T-helper 22 cell (primary cell): ENCODE data around the gene PCBP4.
"Not testable (repeated sequence)": the region's sequence is repeated elsewhere in the genome, so short reads cannot be mapped to it uniquely, and the experiment has no call there.

ENCODE experiments used
- DNase-seq: peaks from one replicate; pipeline ENCODE4 v3.0.0-alpha.2; 2020; ENCODE audit warnings: low read depth

The PCBP4 gene

DNA sequence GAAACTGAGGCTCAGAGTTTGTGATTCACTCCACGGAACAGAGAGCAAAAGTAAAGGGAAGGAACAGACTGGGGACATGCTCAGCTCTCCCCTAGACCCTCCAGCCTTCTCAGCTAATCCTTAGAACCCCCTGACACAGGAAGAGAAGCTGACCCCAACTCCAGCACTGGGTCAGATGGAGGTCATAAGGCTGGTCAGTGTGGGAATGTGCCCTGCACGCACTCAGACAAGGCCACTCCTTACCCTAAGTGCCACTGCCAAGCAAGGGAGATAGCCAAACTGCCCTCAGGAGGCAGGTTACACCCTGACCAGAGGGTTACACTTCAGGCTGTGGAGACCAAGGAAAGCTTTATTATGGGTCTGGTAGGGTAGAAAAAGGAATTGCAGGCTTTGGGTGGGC is 27.3 kb upstream of the PCBP4 start:
- DNase-seq, result no peak

DNA sequence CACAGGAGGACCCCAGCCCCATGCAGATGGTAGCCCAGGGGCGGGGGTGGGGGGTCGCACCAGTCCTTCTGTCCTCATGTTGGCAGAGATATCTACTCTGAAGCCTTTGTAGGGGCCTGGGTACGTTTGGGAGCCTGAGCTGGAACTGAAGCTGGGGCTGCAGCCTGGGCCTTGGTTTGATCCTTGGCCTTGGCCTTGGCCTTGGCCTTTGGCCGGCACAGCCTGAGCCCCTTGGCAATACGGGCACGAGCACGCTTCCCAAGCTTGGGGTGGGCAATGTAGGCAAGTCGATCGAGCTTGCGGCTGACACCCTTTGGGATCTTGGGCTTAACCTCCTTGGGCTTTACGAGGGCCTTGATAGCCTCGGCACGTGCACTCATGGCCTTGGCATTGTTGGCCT is 26.4 kb upstream of the PCBP4 start:
- DNase-seq, result not testable (repeated sequence)

DNA sequence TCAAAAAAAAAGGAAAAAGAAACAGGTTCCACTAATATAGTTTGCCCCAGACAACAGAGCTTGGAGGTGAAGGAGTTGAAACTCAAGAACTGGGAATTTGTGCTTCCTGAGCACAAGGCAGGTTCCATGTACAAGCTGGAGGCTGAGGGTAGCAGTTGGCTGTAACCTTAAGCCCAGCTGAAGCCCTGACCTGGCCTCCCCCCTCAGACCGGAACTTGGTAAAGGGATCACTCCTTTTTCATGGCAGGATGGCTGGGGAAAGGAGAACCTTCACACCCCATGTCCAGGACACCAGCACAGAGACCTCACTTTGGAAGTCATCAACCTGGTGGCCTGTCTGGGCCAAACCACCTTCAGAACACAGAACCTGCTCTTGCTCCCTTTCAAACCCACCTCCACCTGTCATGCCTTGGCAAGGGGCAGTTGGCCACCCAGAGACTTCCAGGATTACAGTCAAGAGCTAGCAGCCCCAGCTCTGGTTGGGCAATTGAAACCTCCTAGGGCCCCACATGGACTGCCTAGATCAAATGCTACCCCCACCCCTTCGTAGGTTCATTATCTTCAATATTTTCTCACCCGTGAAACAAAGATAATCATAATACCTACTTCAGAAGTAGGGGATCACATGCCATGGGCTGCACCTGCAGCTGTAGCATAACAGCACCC is 24.9 kb upstream of the PCBP4 start:
- no peak for DNase-seq

DNA sequence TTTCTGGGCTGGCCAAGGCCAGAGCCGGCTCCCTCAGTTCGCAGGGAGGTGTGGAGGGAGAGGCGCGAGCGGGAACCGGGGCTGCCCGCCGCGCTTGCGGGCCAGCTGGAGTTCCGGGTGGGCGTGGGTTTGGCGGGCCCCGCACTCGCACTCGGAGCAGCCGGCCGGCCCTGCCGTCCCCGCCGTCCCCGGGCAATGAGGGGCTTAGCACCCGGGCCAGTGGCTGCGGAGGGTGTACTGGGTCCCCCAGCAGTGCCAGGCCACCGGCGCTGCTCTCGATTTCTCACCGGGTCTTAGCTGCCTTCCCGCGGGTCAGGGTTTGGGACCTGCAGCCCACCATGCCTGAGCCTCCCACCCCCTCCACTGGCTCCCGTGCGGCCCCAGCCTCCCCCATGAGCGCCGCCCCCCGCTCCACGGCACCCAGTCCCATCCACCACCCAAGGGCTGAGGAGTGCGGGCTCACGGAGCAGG is 23.3 kb upstream of the PCBP4 start:
- DNase-seq, result not testable (repeated sequence)

DNA sequence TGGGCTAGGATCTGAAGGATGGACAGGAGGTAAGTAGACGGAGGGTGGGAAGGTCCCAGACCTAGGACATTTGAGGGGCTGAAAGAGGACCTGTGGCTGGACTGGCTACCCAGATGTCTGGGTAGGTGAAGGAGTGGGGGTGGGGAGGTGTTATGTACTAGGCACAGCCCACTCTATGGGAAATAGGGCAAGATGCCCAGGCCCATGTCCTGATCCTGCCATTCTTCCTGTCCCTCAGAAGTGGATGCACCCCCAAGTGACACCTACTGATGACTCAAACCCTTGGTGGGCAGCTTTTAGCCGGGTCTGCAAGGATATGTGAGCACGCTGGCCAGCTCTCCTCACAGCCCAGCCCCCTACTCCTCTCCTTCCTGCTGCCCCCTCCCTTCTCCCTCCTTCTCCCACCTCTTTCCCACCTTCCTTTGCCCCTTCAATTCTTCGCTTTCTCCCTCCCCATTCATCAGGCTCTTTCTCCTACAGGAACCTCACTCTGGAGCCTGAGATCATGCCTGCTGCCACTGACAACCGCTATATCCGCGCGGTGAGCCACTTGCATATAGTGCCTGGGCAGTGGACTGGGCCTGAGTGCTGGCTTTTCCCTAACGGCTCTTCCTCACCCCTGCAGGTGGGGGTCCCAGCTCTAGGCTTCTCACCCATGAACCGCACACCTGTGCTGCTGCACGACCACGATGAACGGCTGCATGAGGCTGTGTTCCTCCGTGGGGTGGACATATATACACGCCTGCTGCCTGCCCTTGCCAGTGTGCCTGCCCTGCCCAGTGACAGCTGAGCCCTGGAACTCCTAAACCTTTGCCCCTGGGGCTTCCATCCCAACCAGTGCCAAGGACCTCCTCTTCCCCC is 21.3 kb upstream of the PCBP4 start:
- DNase-seq, result no peak

DNA sequence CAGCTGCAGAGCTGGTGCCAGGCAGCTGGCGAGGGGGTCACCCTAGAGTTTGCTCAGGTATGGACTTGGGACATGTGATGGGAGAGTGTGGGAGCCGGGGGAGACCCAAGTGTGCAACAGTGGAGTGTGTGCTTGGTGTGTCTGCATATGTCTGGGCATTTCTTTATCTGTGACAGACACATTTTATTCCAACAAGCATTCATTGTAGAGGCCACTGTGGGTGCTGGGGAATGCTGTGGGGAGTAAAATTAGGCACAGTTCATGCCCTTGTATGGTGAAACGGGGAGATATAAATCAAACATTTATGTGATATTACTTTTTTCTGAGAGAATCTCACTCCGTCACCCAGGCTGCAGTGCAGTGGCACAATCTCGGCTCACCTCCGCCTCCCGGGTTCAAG is 20.3 kb upstream of the PCBP4 start:
- DNase-seq, result no peak

DNA sequence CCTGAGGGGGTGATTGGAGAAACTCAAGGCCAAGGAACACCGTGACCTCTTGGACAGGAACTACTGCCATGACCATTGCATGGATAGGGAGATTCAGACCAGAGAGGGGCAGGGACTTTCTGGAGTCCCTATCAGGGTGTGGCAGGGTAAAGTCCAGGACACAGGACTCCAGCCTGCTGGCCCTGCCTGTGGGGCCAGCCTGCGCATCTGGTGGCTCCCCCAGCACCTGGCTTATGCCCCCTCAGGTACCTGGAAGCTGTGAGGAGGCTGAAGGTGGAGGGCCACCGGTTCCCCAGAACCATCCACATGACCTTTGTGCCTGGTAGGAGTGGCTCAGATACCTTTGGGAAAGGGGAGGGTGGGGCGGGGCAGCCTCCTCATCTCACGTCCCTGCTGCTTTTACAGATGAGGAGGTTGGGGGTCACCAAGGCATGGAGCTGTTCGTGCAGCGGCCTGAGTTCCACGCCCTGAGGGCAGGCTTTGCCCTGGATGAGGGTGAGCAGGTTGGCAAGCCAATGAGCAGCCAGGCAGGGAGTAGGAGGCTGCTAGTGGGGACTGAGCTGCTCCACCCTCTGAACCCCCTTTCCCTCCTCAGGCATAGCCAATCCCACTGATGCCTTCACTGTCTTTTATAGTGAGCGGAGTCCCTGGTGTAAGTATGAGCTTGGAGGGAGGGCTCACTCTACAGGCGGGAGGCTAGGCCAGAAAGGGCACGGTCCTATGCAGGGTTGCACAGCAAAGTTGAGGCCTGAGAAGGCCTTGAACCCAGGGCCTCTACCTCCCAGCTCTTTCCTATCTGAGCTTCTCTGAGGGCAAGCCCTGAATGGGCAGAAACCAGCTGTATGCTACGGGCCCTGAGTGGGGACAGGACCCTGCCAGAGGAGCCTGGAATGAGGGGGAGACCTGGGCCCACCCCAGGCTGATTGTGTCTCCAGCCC is 19.0 kb upstream of the PCBP4 start:
- no peak for DNase-seq

DNA sequence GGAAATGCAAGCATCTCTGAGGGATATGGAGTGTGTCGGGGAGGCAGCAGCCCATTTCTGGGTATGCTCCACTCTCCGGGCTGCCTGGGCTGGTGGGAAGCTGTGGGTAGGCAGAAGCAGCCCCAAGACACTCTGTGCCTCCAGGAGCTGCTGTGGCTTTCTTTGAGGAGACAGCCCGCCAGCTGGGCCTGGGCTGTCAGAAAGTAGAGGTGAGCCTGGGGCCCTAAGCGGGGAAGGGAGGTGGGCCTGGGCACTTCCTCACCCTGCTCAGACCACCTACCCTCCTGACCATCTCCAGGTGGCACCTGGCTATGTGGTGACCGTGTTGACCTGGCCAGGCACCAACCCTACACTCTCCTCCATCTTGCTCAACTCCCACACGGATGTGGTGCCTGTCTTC is 17.8 kb upstream of the PCBP4 start:
- DNase-seq, result no peak

DNA sequence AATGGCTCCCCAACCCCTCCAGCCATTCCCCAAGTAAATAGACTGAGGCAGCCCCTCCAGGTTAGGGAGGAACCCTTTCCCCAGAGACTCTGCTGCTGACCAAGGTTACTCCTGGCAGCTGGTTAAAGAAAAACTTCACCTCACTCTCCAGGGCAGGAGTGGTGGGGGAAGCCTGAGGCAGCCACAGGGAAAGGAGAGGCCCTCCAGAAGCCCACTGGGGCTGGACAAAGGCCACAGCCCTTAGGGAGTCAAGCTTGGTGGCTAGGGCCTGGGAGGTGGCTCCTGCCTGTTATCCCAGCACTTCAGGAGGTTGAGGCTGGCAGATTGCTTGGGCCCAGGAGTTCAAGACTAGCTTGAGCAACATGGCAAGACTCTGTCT is 17.0 kb upstream of the PCBP4 start:
- DNase-seq, result no peak

DNA sequence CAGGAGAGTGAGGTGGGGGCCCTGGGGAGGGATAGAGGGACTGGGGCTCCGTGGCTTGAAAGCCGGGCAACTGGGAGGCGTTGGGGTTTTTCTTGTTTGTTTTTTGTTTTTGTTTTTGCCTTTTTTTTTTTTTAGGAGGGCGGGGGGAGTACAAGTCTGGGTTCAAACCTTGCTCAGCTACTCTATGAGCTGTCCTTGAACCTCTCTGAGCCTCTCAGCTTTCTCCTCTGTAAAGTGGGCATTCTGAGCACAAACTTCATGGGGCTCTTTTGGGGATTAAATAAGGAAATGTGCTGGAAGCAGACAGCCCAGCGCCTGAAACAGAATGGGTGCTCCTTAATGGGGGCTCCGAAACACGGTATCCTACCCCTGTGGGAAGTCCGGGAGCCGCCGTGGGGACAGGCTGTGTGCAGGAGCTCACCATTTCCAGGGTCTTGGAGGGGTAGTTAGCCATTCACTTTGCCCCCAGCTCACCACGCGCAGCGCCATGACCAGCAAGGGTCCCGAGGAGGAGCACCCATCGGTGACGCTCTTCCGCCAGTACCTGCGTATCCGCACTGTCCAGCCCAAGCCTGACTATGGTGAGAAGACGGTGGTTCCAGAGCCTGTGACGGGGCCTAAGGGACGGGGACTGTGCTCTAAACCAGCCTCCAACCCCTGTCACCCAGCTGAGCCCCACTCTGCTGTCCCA is 16.5 kb upstream of the PCBP4 start:
- DNase-seq, result no peak

DNA sequence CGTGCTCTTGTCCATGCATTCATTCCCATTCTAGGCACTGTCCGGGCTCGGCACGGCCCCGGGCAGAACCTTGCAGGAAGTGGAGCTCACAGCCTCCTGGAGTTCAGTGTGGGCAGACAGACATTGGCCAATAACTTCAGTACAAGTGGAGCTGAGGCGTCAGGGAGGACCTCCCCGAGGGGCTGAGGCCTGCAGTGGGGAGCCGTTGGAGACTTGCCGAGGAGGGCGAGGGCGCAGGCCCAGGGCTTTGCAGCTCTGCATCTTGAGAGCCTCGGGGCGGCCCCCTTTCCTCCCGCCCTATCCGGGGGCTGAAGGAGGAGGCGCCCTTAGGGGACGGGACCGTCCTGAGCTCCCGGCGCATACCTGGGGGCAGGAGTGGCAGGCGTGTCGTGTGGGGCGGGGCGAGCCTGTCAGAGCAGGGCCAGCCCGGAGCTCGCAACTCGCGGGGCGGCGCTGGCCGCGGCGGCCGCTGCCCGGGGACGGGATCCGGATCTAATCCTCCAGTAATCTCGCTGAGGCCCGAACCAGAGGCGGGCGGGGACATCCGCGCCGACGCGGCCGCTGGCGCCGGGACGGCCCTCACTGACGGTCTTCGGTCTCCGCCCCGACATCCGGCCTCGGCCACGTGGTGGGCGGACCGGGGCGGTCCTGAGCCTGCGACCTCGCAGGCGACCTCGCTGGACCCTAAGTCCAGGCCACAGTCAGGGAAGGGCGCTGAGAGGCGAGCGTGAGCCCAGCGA is 15.8 kb upstream of the PCBP4 start, which contains the start of gene ACY1:
Gene ACY1 (plus strand): TSS at position 698 of the 740 bp plus-strand sequence. CDS start 530 bp downstream, outside the sequence.
- DNase-seq, result peak; percentile 73

DNA sequence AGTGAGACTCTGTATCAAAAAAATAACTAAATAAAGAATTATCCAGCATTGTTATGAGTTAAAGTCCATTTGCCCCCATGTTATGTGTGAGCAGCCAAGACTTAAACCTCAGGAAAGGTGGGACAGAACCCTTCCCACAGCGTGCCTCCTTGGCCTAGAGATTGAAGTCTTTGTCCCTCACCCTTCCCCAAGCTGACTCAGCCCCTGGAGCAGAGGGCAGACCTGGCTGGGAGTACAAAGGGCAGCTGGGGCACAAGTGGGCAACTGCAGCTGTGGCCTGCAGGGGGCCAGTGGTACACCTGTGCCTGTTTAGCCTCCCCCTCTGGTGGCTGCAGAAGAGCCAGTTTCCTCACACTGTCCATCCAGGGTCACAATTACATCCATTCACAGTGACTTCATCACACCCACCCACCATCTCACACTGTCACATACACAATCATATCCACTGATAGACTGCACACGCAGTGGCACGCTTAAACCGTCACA is 15.1 kb upstream of the PCBP4 start:
- DNase-seq, result no peak

DNA sequence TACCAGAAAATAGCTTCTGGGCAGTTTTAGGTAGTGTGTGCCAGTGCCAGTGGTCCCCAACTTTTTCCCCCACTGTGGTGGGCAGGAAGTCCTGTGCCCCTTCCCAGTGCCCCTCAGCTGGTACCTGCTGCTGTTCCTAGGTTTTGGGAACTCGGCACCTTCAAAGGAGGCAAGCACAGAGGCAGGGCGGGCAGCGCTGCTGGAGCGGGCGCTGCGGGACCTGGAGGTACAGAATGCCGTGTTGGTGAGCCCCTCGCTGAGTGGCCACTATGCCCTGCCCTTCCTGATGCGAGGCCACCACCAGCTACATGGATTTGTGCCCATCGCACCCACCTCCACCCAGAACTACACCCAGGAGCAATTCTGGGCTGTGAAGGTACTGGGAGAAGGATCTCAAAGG is 13.0 kb upstream of the PCBP4 start:
- DNase-seq, result no peak

DNA sequence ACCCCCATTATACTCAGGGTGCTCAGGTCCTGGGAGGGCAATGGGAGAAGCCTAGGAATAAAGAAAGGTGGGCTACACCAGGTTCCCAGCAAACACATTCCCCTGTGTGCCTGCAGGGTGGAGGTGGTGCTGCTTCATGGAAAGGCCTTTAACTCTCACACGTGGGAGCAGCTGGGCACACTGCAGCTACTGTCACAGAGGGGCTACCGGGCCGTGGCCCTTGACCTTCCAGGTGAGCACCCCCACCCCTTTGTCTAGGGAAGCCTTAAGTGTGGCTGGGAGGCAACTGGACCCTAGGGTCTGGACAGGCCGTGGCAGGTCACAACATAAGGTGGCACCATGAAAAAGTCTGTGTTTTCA is 10.9 kb upstream of the PCBP4 start:
- DNase-seq, result no peak

DNA sequence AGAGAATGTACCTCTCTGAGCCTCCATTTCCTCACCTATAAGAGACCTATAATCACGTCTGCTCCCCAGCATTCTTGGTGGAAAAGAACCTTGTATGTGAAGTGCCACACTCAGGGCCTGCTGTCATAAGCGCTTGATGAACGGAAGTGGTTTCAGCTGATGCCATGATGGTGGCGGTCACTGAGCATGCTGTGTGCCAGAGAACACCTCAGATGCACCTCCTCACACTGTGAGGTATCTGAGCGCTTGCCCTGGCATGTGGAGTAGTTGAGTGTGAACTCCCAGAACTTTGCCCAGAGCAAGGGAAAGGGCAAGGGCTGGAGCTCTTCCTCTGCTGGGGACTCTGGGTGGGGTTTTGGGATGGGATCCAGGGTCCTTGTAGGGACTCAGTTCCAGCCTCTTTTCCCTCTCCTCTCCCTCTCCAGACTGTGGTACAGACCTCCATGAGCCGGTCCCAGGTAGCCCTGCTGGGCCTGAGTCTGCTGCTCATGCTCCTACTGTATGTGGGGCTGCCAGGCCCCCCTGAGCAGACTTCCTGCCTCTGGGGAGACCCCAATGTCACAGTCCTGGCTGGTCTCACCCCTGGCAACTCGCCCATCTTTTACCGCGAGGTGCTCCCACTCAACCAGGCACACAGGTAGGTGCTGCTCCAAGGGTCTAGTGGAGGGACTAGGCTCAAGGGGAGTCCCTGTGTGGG is 10.3 kb upstream of the PCBP4 start:
- no peak for DNase-seq

DNA sequence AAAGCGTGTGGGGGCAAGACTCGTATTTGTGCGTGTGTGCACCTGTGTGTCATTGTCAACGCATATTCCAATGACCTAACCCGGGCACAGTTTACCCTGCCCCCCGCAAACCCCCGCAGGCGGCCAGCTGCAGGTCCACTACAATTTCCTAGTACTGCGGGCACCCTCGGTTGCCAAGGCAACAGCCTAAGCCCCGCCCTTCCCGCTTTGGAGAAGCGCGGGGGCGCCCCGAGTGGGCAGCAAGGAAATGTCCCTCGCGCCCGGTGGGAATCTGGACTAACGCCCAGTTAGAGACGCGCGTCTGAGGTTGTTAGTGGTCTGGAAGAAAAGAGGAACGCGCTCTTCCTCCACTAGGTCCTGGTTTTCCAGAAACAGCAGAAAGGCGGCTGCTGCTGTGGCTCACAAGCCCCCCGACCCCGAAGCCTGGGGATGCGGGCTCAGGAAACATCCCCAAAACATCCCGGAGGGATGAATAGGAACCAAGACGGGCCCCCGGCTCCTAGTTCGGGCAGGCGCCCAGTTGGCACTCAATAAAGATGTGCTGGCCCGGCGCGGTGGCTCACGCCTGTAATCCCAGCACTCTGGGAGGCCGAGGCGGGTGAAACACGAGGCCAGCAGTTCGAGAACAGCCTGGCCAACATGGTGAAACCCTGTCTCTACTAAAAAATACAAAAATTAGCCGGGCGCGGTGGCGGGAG is 8.7 kb upstream of the PCBP4 start:
- DNase-seq, result no peak

DNA sequence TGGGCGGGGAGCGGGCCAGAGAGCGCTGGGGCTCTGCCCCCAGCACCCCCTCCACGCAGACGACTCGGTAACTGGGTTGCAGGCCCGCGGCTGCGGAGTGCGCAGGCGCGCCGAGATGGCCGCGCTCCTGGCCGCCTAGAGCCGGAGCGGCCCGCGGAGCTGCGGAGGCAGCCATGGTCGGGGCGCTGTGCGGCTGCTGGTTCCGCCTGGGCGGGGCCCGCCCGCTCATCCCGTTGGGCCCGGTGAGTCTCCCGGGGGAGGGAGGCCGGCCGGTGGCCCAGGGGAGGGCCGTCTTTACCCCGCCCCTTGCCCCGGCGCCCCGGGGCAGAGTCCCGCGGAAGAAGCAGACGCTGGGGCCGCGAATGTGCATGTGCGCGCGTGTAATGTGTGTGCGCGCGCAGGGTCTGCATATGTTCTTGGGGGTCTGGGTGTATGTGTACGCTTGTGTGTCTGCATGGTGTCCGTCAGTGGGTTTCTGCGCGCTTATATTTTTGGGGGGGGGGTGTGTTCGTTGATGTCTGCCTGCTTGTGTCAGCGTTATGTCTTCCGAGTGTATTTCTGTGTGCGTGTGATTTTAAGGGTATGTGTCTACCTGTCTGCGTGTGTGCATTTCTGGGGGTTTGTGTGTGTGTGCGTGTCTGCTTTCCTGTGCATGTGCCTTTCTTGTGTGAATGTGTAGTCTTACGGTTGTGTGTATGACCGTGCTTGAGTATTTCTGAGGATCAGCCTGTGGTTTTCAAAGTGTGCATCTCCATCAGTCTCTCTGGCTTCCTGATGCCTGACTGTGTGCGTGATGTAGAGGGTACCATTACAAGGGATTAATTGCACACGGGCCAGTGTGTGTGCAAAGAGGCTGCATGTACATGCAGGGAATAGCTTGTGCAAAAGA is 8.0 kb upstream of the PCBP4 start, which contains the start of gene ABHD14A:
Gene ABHD14A (plus strand): TSS at position 102 of the 889 bp plus-strand sequence. CDS start 72 bp downstream, at position 174.
- peak; percentile 74 for DNase-seq

DNA sequence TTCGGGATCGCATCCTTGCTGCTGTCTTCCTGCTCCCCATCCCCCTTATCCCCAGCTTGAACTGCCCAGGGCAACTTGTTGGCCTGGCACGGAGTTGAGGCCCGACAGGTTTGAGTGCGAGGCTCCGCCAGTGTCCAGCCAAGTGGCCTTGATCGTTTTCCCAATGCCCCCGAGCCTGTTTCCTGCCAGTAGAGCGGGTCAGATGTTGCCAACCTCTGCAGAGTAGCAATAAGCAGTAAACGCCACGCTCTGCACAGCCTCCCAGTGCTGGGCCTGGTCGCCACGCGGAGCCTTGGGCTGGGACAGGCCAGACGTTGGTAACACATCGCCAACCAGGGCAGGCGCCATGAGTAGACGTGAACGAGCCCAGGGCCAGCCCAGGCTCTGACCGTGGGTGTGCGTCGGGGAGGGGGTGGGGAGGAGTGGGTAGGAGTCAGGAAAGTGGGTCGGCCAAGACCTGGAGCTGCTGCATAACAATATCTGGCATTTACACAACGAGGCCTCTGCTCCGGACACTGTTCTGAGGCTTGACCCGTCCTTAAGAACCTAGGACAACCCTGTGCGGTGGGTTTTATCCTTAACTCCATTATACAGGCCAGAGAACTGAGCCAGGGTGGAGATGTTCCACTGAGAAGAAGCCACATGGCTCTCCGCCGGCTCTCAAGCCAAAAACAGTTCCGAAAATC is 7.2 kb upstream of the PCBP4 start:
- DNase-seq, result no peak
